H9 (cell line): Measurements from ENCODE around the gene AKR1E2. TPM values are rescaled to one million over a fixed set of nuclear protein-coding genes. Genes with fewer than 3 reads are reported as not detected.

Experiments used
- DNase-seq: peaks from one replicate; pipeline ENCODE4 v3.0.0-alpha.2; 2017
- H2AFZ ChIP-seq: one replicate; pipeline ENCODE4 v1.6.1; 2013; ENCODE audit warnings: mild to moderate bottlenecking, low read length, control low read depth, moderate library complexity
- H2AK5ac ChIP-seq: 2 replicates; pipeline ENCODE4 v1.6.1; 2013; ENCODE audit warnings: low read length, control low read depth, mixed read lengths; ENCODE audit not compliant: insufficient read length
- H2BK120ac ChIP-seq: one replicate; pipeline ENCODE4 v1.6.1; 2013; ENCODE audit warnings: low read depth, mild to moderate bottlenecking, low read length, control low read depth, inconsistent platforms; ENCODE audit not compliant: poor library complexity, severe bottlenecking
- H2BK12ac ChIP-seq: 2 replicates; pipeline ENCODE4 v1.6.1; 2013; ENCODE audit warnings: low read length, control low read depth, mixed read lengths, low read depth; ENCODE audit not compliant: insufficient read length
- H2BK15ac ChIP-seq: 2 replicates; pipeline ENCODE4 v1.6.1; 2013; ENCODE audit warnings: low read depth, low read length, control low read depth
- H2BK20ac ChIP-seq: one replicate; pipeline ENCODE4 v1.6.1; 2013; ENCODE audit warnings: low read depth, mild to moderate bottlenecking, low read length, control low read depth, inconsistent platforms; ENCODE audit not compliant: poor library complexity, severe bottlenecking
- H2BK5ac ChIP-seq: 2 replicates; pipeline ENCODE4 v1.6.1; 2013; ENCODE audit warnings: low read length, control low read depth, mixed read lengths; ENCODE audit not compliant: insufficient read length
- H3K14ac ChIP-seq: 2 replicates; pipeline ENCODE4 v1.6.1; 2013; ENCODE audit warnings: low read length, control low read depth; ENCODE audit not compliant: insufficient read depth
- H3K18ac ChIP-seq: 2 replicates; pipeline ENCODE4 v1.6.1; 2013; ENCODE audit warnings: low read depth, mild to moderate bottlenecking, mixed read lengths, low read length, control low read depth; ENCODE audit not compliant: insufficient read length
- H3K23ac ChIP-seq: 2 replicates; pipeline ENCODE4 v1.6.1; 2013; ENCODE audit warnings: low read length, control low read depth, mixed read lengths, low read depth; ENCODE audit not compliant: insufficient read length
- H3K23me2 ChIP-seq: 2 replicates; pipeline ENCODE4 v1.6.1; 2013; ENCODE audit warnings: low read depth, mild to moderate bottlenecking, mixed read lengths, low read length, control low read depth; ENCODE audit not compliant: insufficient read length, poor library complexity, severe bottlenecking
- H3K27ac ChIP-seq: 2 replicates; pipeline ENCODE4 v1.5.1; 2013; ENCODE audit warnings: low read length, control low read depth, mixed read lengths, low read depth; ENCODE audit not compliant: insufficient read length
- H3K27me3 ChIP-seq: 2 replicates; pipeline ENCODE4 v1.6.1; 2013; ENCODE audit warnings: low read length, control low read depth, inconsistent platforms; ENCODE audit not compliant: insufficient read depth
- H3K4ac ChIP-seq: 2 replicates; pipeline ENCODE4 v1.6.1; 2013; ENCODE audit warnings: low read depth, mild to moderate bottlenecking, control low read depth, inconsistent platforms, low read length, moderate library complexity
- H3K4me1 ChIP-seq: 2 replicates; pipeline ENCODE4 v1.6.1; 2013; ENCODE audit warnings: low read length, control low read depth, inconsistent platforms; ENCODE audit not compliant: insufficient read depth
- H3K4me2 ChIP-seq: 2 replicates; pipeline ENCODE4 v1.6.1; 2013; ENCODE audit warnings: low read length, control low read depth, mixed read lengths; ENCODE audit not compliant: insufficient read length, insufficient read depth
- H3K56ac ChIP-seq: 2 replicates; pipeline ENCODE4 v1.6.1; 2013; ENCODE audit warnings: low read depth, mild to moderate bottlenecking, mixed read lengths, low read length, control low read depth; ENCODE audit not compliant: insufficient read length
- H3K79me1 ChIP-seq: 2 replicates; pipeline ENCODE4 v1.6.1; 2013; ENCODE audit warnings: low read depth, mild to moderate bottlenecking, moderate library complexity, low read length, control low read depth, inconsistent platforms; ENCODE audit not compliant: insufficient read depth, poor library complexity, severe bottlenecking
- H3K79me2 ChIP-seq: 2 replicates; pipeline ENCODE4 v1.6.1; 2013; ENCODE audit warnings: low read length, control low read depth, inconsistent platforms; ENCODE audit not compliant: insufficient read depth
- H3K9ac ChIP-seq: 2 replicates; pipeline ENCODE4 v1.6.1; 2013; ENCODE audit warnings: low read length, control low read depth, mixed read lengths; ENCODE audit not compliant: insufficient read length; ENCODE audit errors: extremely low read depth
- H3K9me3 ChIP-seq: one replicate; pipeline ENCODE4 v1.6.1; 2013; ENCODE audit warnings: low read depth, low read length, inconsistent platforms; ENCODE audit not compliant: control insufficient read depth
- H3T11ph ChIP-seq: one replicate; pipeline ENCODE4 v1.6.1; 2013; ENCODE audit warnings: mild to moderate bottlenecking, low read length, control low read depth, inconsistent platforms
- H4K20me1 ChIP-seq: one replicate; pipeline ENCODE4 v1.6.1; 2013; ENCODE audit not compliant: control insufficient read depth, insufficient read length, insufficient read depth
- H4K5ac ChIP-seq: 2 replicates; pipeline ENCODE4 v1.6.1; 2013; ENCODE audit warnings: low read depth, mild to moderate bottlenecking, mixed read lengths, low read length, control low read depth; ENCODE audit not compliant: insufficient read length
- H4K8ac ChIP-seq: replicated peaks from 2 replicates; pipeline ENCODE4 v1.6.1; 2013; ENCODE audit warnings: low read length, control low read depth, mixed read lengths, low read depth; ENCODE audit not compliant: insufficient read length
- H4K91ac ChIP-seq: 2 replicates; pipeline ENCODE4 v1.6.1; 2013; ENCODE audit warnings: low read depth, mild to moderate bottlenecking, moderate library complexity, mixed read lengths, low read length, control low read depth; ENCODE audit not compliant: insufficient read length
- H3K27ac Mint-ChIP-seq, 3 experiments: 2 replicates in 2 of 3; 3 replicates in 1 of 3; pipeline ENCODE4 v1.8.0; 2020 to 2021; ENCODE audit warnings: mixed read lengths in 3 of 3, mild to moderate bottlenecking in 1 of 3, moderate library complexity in 1 of 3
- H3K27me3 Mint-ChIP-seq: 2 replicates; pipeline ENCODE4 v1.8.0; 2021; ENCODE audit warnings: low read depth, mild to moderate bottlenecking, moderate library complexity, mixed read lengths
- H3K36me3 Mint-ChIP-seq, 3 experiments: 2 replicates in 2 of 3; 3 replicates in 1 of 3; pipeline ENCODE4 v1.8.0; 2020 to 2021; ENCODE audit warnings: low read depth in 3 of 3, mixed read lengths in 3 of 3; ENCODE audit not compliant: insufficient read depth in 1 of 3
- H3K4me1 Mint-ChIP-seq, 2 experiments: 2 replicates each; pipeline ENCODE4 v1.8.0; 2020; ENCODE audit warnings: mixed read lengths in 2 of 2
- H3K4me3 Mint-ChIP-seq, 2 experiments: 2 replicates in 1 of 2; 3 replicates in 1 of 2; pipeline ENCODE4 v1.8.0; 2020 to 2021; ENCODE audit warnings: mild to moderate bottlenecking in 2 of 2, mixed read lengths in 2 of 2, moderate library complexity in 1 of 2
- H3K9me3 Mint-ChIP-seq, 2 experiments: 2 replicates in 1 of 2; 3 replicates in 1 of 2; pipeline ENCODE4 v1.8.0; 2020; ENCODE audit warnings: mild to moderate bottlenecking in 2 of 2, mixed read lengths in 2 of 2, moderate library complexity in 1 of 2
- CTCF ChIP-seq: fragments of 200-600 bp; sonication (generic); conservative IDR thresholded peaks from 3 replicates; pipeline ENCODE4 v1.8.0; 2021; ENCODE audit warnings: antibody characterized with exemption, mild to moderate bottlenecking
- WGBS: extraction: QIAGEN DNeasy Blood & Tissue Kit; methylation state at CpG from one replicate; pipeline ENCODE4 v1.1.7; 2013; ENCODE audit warnings: missing lambda C conversion rate, low lambda C conversion rate, mixed read lengths; ENCODE audit not compliant: insufficient read length; ENCODE audit errors: extremely low coverage; 5-methylcytosine and 5-hydroxymethylcytosine counted together
- total RNA-seq: library from RNA; stranded (reverse); gene quantifications from 2 replicates; pipeline ENCODE4 v1.2.1, GENCODE V29; 2021

Gene AKR1E2
- total RNA-seq, 1 experiment from 2014 or later: 2.2 TPM

- Histone ChIP-seq H3K14ac (no peak overlapping the region), H3K56ac (no peak overlapping the region), H2AFZ (no peak overlapping the region), H3K4me2 (no peak overlapping the region), H3K27me3 (no peaks in the 10 kb centered on the region), H4K5ac (no peak overlapping the region), H2BK12ac (no peak overlapping the region), H2AK5ac (no peak overlapping the region), H3K9ac (no peak overlapping the region), H2BK120ac (no peak overlapping the region), H3K9me3 (no peaks in the 10 kb centered on the region), H2BK5ac (no peak overlapping the region), H3K27ac (no peak overlapping the region), H3K23ac (no peak overlapping the region), H3K18ac (no peak overlapping the region), H3K23me2 (no peaks in the 10 kb centered on the region), H4K91ac (no peak overlapping the region), H3K4ac (no peak overlapping the region), H4K20me1 (no peaks in the 10 kb centered on the region), H3K79me2 (no peaks in the 10 kb centered on the region), H3K79me1 (no peaks in the 10 kb centered on the region), H2BK15ac (no peak overlapping the region), H3T11ph (no peak overlapping the region), H3K4me1 (no peaks in the 10 kb centered on the region), H4K8ac (no peak overlapping the region), H2BK20ac (no peak overlapping the region)
- DNase-seq: no peak
- Mint-ChIP-seq H3K4me1 (peaks cover 8% of the 10 kb centered on the region in 2 experiments), H3K4me3 (no peak overlapping the region), H3K9me3 (peaks cover 2 to 49% of the 10 kb centered on the region in 2 experiments; a peak in 3 of 5 replicates), H3K36me3 (peaks cover 5 to 11% (median 6%) of the 10 kb centered on the region in 3 experiments), H3K27me3 (no peaks in the 10 kb centered on the region; the same call in none of the 2 replicates), H3K27ac (no peak overlapping the region)
- no peak for TF ChIP-seq CTCF
- no CpG with 5 or more reads among the region's 5 CpGs for whole genome bisulfite sequencing
Measured at GRCh38 chr10:4849042-4849402, 23.0 kb downstream of the AKR1E2 start.
